GM12878 (cell line): ENCODE measurements around the gene TARDBP.

Experiments used
- GABPA ChIP-seq: IDR thresholded peaks from 2 replicates; pipeline ENCODE4 v1.6.1; 2014; ENCODE audit warnings: antibody characterized with exemption, low read depth, mild to moderate bottlenecking, inconsistent platforms
- MAX ChIP-seq: IDR thresholded peaks from 2 replicates; pipeline ENCODE4 v1.6.1; 2012; ENCODE audit warnings: low read depth, low read length, improper control_type of control experiment
- POLR2AphosphoS5 ChIP-seq: IDR thresholded peaks from 2 replicates; pipeline ENCODE4 v1.6.1; 2011; ENCODE audit warnings: mild to moderate bottlenecking, low read length, inconsistent platforms
- RCOR1 ChIP-seq: conservative IDR thresholded peaks from 2 replicates; pipeline ENCODE4 v1.6.1; 2012; ENCODE audit warnings: low read depth, low read length, improper control_type of control experiment

- TF ChIP-seq MAX (no peak), GABPA (no peak), RCOR1 (no peak), POLR2AphosphoS5 (no peak)
Measured at GRCh38 chr1:11041048-11041447, 28.6 kb downstream of the TARDBP start.
